Activated naive CD8-positive, alpha-beta T cell treated with anti-CD3 and anti-CD28 coated beads, Interleukin-2, amount 50 U/mL, for 24 hours (primary cell): ENCODE results near the gene PRKCB.

Experiments used
- ATAC-seq: fragments of 150-1000 bp; cut with Tn5 transposase; one replicate; pipeline ENCODE4 v1.10.0; 2021
- DNase-seq: peaks from one replicate; pipeline ENCODE4 v3.0.0; 2021
- H3K27ac Mint-ChIP-seq: one replicate; pipeline ENCODE4 v1.8.0; 2021; ENCODE audit warnings: mild to moderate bottlenecking, mixed read lengths
- H3K27me3 Mint-ChIP-seq: one replicate; pipeline ENCODE4 v1.8.0; 2021; ENCODE audit warnings: mixed read lengths
- H3K36me3 Mint-ChIP-seq: one replicate; pipeline ENCODE4 v1.8.0; 2021; ENCODE audit warnings: low read depth, mixed read lengths
- H3K4me1 Mint-ChIP-seq: one replicate; pipeline ENCODE4 v1.8.0; 2021; ENCODE audit warnings: mixed read lengths
- H3K4me3 Mint-ChIP-seq: one replicate; pipeline ENCODE4 v1.8.0; 2021; ENCODE audit warnings: mild to moderate bottlenecking, moderate library complexity, mixed read lengths
- H3K9me3 Mint-ChIP-seq: one replicate; pipeline ENCODE4 v1.8.0; 2021; ENCODE audit warnings: mixed read lengths

PRKCB gene

GRCh38 chr16:24125214-24125613 is 289.4 kb downstream of the PRKCB start:
- H3K36me3 Mint-ChIP-seq: peaks cover 42% of the 10 kb centered on the region
- H3K27ac Mint-ChIP-seq: no peak overlapping the region
- no peaks in the 10 kb centered on the region for H3K9me3 Mint-ChIP-seq
- DNase-seq (no peak), ATAC-seq (no peak)
- no peaks in the 10 kb centered on the region for H3K27me3 Mint-ChIP-seq
- no peaks in the 10 kb centered on the region for H3K4me1 Mint-ChIP-seq
- H3K4me3 Mint-ChIP-seq: no peak overlapping the region

DNA sequence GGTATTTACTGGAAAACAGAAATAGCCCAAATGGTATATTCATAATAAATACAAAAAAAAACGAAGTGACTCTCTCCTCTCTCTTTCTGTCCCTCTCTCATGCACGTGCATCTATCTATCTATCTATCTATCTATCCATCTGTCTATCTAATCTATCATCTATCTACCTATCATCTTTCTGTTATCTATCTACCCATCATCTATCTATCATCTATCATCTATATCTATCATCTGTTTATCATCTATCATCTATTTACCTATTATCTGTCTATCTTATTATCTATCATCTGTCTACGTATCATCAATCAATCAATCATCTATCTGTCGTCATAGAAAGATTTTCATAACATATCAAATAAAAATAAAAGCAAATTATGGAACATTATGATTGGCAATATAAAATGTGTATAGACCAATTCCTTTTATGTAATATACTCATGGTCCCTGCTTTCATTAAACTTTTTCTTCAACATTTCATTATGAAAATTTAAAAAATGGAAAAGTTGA is 293.7 kb downstream of the PRKCB start:
- DNase-seq (no peak), ATAC-seq (no peak)
- Mint-ChIP-seq H3K36me3 (peaks cover 28% of the 10 kb centered on the region), H3K27me3 (no peaks in the 10 kb centered on the region), H3K9me3 (no peaks in the 10 kb centered on the region), H3K27ac (no peak overlapping the region), H3K4me1 (peaks cover 7% of the 10 kb centered on the region), H3K4me3 (no peak overlapping the region)

GRCh38 chr16:24130494-24131085 is 294.8 kb downstream of the PRKCB start:
- no peak overlapping the region for H3K27ac Mint-ChIP-seq
- DNase-seq: no peak
- no peaks in the 10 kb centered on the region for H3K27me3 Mint-ChIP-seq
- H3K9me3 Mint-ChIP-seq: no peaks in the 10 kb centered on the region
- H3K36me3 Mint-ChIP-seq: peaks cover 20% of the 10 kb centered on the region
- H3K4me3 Mint-ChIP-seq: no peak overlapping the region
- no peak for ATAC-seq
- H3K4me1 Mint-ChIP-seq: peaks cover 7% of the 10 kb centered on the region

GRCh38 chr16:24131294-24131693 is 295.5 kb downstream of the PRKCB start:
- no peaks in the 10 kb centered on the region for H3K9me3 Mint-ChIP-seq
- H3K27me3 Mint-ChIP-seq: no peaks in the 10 kb centered on the region
- ATAC-seq (no peak), DNase-seq (no peak)
- H3K36me3 Mint-ChIP-seq: peaks cover 20% of the 10 kb centered on the region
- H3K4me1 Mint-ChIP-seq: peaks cover 7% of the 10 kb centered on the region
- no peak overlapping the region for H3K27ac Mint-ChIP-seq
- no peak overlapping the region for H3K4me3 Mint-ChIP-seq

GRCh38 chr16:24132048-24132796 is 296.4 kb downstream of the PRKCB start:
- ATAC-seq: no peak
- Mint-ChIP-seq H3K27me3 (no peaks in the 10 kb centered on the region), H3K9me3 (no peaks in the 10 kb centered on the region)

DNA sequence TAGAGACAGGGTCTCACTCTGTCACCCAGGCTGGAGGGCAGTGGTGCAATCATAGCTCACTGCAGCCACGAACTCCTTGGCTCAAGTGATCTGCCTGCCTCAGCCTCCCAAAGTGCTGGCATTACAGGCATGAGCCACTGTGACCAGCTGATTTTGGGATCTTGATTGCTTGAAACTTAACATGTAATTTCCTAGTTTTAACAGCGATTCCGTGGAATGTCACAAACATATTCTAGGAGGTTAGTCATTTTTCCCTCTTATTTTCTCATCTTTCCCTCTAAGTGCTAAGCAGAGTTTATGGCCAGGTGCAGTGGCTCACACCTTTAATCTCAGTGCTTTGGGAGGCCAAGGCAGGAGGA is 297.0 kb downstream of the PRKCB start:
- ATAC-seq (no peak), DNase-seq (no peak)
- Mint-ChIP-seq H3K36me3 (peaks cover 16% of the 10 kb centered on the region), H3K9me3 (no peaks in the 10 kb centered on the region), H3K4me3 (no peak overlapping the region), H3K4me1 (peaks cover 7% of the 10 kb centered on the region), H3K27me3 (no peaks in the 10 kb centered on the region), H3K27ac (no peak overlapping the region)

More at GRCh38 chr16:24132048-24132796, 296.4 kb downstream of the PRKCB start:
- H3K36me3 Mint-ChIP-seq: peaks cover 19% of the 10 kb centered on the region
- no peak for DNase-seq
- no peak overlapping the region for H3K4me3 Mint-ChIP-seq
- peak overlapping the region; percentile 16 for H3K27ac Mint-ChIP-seq
- H3K4me1 Mint-ChIP-seq: peaks cover 7% of the 10 kb centered on the region

DNA sequence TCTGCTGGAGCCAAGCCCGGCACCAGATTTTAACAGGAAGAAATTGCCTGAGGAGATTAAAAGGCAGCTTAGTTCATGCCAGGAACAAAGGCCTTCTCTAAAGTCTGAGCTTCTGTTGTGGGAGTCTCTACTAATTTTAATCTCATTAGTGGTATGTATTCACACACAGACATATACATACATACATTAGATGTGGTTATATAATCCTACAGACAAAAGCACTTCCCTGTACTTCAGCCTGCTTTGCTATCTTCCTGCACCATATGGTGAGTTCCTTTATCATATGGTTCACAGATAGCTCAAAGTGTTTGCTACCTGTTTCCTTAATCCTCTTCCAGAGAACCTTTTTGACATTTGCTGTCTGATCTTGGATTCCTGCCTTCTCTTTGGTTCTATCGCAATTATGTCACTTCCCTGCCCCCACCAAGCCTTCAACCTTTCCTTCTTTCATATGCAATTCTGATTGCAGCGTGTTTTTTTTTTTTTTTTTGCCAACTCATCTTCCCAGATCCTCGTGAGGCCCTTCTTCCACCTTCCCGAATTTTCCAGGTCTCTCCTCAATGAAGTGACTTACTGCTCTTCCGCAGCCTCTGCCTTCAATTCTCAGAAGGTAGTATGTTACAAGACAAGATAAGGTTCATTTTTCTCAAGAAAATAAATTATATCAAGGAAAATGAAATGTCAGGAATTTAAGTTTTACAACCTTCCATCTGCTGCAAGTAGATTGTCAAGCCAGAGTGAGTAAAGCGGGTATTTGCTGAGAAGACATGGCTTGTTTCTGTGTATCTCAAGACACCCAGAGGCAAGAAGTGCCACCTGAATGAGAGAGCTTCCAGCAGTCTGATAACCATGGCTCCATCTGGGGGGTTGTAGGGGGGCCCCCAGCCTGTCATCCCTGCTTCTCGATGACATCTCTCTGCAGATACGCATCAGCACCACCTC is 300.1 kb downstream of the PRKCB start:
- Mint-ChIP-seq H3K27me3 (no peaks in the 10 kb centered on the region), H3K9me3 (no peaks in the 10 kb centered on the region), H3K4me1 (peaks cover 28% of the 10 kb centered on the region), H3K27ac (no peak overlapping the region), H3K36me3 (peaks cover 24% of the 10 kb centered on the region), H3K4me3 (no peak overlapping the region)
- DNase-seq: no peak
- ATAC-seq: no peak

- Mint-ChIP-seq H3K4me1 (peaks cover 24% of the 10 kb centered on the region), H3K9me3 (no peaks in the 10 kb centered on the region), H3K27me3 (no peaks in the 10 kb centered on the region), H3K36me3 (peaks cover 25% of the 10 kb centered on the region), H3K4me3 (no peak overlapping the region), H3K27ac (no peak overlapping the region)
- ATAC-seq (no peak), DNase-seq (no peak)
Observed at GRCh38 chr16:24138024-24138423, 302.2 kb downstream of the PRKCB start.

- DNase-seq (no peak), ATAC-seq (no peak)
- no peak overlapping the region for H3K27ac Mint-ChIP-seq
- no peaks in the 10 kb centered on the region for H3K9me3 Mint-ChIP-seq
- H3K4me1 Mint-ChIP-seq: peaks cover 21% of the 10 kb centered on the region
- no peaks in the 10 kb centered on the region for H3K27me3 Mint-ChIP-seq
- peaks cover 22% of the 10 kb centered on the region for H3K36me3 Mint-ChIP-seq
- no peak overlapping the region for H3K4me3 Mint-ChIP-seq
Observed at GRCh38 chr16:24138575-24138974, 302.8 kb downstream of the PRKCB start.

DNA sequence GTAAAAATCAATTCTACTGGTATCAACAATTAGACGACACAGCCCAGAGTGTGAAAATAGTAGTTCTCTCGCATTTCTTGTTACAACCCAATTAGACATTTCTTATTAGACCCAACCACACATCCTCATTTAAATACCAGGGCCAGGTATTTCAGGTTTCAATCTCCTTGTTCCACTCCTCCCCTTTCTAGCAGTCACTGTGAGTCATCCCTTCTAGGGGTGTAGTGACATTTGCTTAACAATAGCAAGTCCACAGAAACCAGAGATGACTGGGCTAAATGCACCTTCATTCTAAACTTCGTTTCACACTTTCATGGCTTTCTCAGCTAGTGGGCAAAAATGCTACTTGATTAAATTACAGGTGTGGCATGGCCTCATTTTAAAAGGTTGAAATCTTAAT is 303.5 kb downstream of the PRKCB start:
- Mint-ChIP-seq H3K27ac (peak overlapping the region; percentile 43), H3K4me3 (no peak overlapping the region), H3K4me1 (peaks cover 21% of the 10 kb centered on the region), H3K36me3 (peaks cover 27% of the 10 kb centered on the region), H3K27me3 (no peaks in the 10 kb centered on the region), H3K9me3 (no peaks in the 10 kb centered on the region)
- DNase-seq (no peak), ATAC-seq (peak; percentile 97)

DNA sequence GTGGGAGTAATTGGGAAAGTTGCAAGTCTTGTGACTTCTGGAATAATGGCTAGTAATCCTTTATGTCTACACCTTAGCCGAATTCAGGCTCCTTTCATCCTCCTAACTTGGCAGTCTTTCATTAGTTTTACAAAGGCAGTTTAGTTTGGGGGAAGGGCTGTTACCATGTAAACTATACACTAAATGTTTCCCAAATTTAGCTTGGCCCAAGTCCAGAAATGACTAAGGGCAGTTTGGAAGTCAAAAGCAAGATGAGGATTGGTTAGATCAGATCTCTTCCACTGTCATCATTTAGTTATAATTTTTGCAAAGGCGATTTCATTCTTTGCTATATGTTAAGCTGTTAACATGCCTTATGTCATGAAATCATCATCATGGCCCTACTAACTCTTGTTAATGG is 304.9 kb downstream of the PRKCB start:
- no peak overlapping the region for H3K27ac Mint-ChIP-seq
- no peaks in the 10 kb centered on the region for H3K27me3 Mint-ChIP-seq
- ATAC-seq: no peak
- H3K4me3 Mint-ChIP-seq: no peak overlapping the region
- no peak for DNase-seq
- no peaks in the 10 kb centered on the region for H3K9me3 Mint-ChIP-seq
- H3K36me3 Mint-ChIP-seq: peaks cover 35% of the 10 kb centered on the region
- H3K4me1 Mint-ChIP-seq: peaks cover 21% of the 10 kb centered on the region

- no peak for DNase-seq
- H3K4me3 Mint-ChIP-seq: no peak overlapping the region
- peaks cover 31% of the 10 kb centered on the region for H3K36me3 Mint-ChIP-seq
- ATAC-seq: no peak
- H3K27ac Mint-ChIP-seq: no peak overlapping the region
- peaks cover 21% of the 10 kb centered on the region for H3K4me1 Mint-ChIP-seq
- no peaks in the 10 kb centered on the region for H3K9me3 Mint-ChIP-seq
- H3K27me3 Mint-ChIP-seq: no peaks in the 10 kb centered on the region
Observed at GRCh38 chr16:24141466-24141865, 305.7 kb downstream of the PRKCB start.

- Mint-ChIP-seq H3K9me3 (no peaks in the 10 kb centered on the region), H3K4me3 (no peak overlapping the region), H3K27ac (no peak overlapping the region), H3K36me3 (peaks cover 31% of the 10 kb centered on the region), H3K27me3 (no peaks in the 10 kb centered on the region), H3K4me1 (peaks cover 21% of the 10 kb centered on the region)
- ATAC-seq (no peak), DNase-seq (no peak)
Observed at GRCh38 chr16:24141917-24142316, 306.1 kb downstream of the PRKCB start.

- ATAC-seq: no peak
- Mint-ChIP-seq H3K27me3 (no peaks in the 10 kb centered on the region), H3K27ac (no peak overlapping the region), H3K4me1 (peaks cover 25% of the 10 kb centered on the region), H3K4me3 (no peak overlapping the region), H3K36me3 (peaks cover 25% of the 10 kb centered on the region), H3K9me3 (no peaks in the 10 kb centered on the region)
- DNase-seq: no peak
Observed at GRCh38 chr16:24145927-24146326, 310.1 kb downstream of the PRKCB start.
